Natural killer cell (primary cell): ENCODE data around the gene MT1H. TPM values are rescaled to one million over a fixed set of nuclear protein-coding genes. Genes with fewer than 3 reads are reported as not detected.

Experiments used
- ATAC-seq, 3 donors: fragments of 150-1000 bp in 2 of 3; fragments of 200-7000 bp in 1 of 3; cut with Tn5 transposase; 1 replicate in 1 of 3; 2 replicates in 2 of 3; pipeline ENCODE4 v1.10.0; 2021; ENCODE audit warnings: mild to moderate bottlenecking in 2 of 3, moderate library complexity in 2 of 3
- DNase-seq, 2 donors: peaks; one replicate each; pipeline versions ENCODE4 v3.0.0 to v3.0.0-alpha.2; 2013 to 2021; ENCODE audit warnings: mixed read lengths in 1 of 2
- H3K27ac ChIP-seq: one replicate; pipeline ENCODE4 v1.5.1; 2013; ENCODE audit warnings: mild to moderate bottlenecking, low read length
- H3K27me3 ChIP-seq: one replicate; pipeline ENCODE4 v1.6.1; 2013; ENCODE audit warnings: low read length; ENCODE audit not compliant: control insufficient read depth, insufficient read depth
- H3K36me3 ChIP-seq: one replicate; pipeline ENCODE4 v1.6.1; 2013; ENCODE audit warnings: low read length; ENCODE audit not compliant: control insufficient read depth, insufficient read depth
- H3K4me1 ChIP-seq: one replicate; pipeline ENCODE4 v1.6.1; 2013; ENCODE audit warnings: low read length; ENCODE audit not compliant: control insufficient read depth, insufficient read depth
- H3K4me3 ChIP-seq: one replicate; pipeline ENCODE4 v1.5.1; 2013; ENCODE audit warnings: low read length
- H3K9me3 ChIP-seq: one replicate; pipeline ENCODE4 v1.6.1; 2013; ENCODE audit warnings: low read length; ENCODE audit not compliant: control insufficient read depth, insufficient read depth
- H3K27ac Mint-ChIP-seq, 2 donors: one replicate each; pipeline ENCODE4 v1.8.0; 2022; ENCODE audit warnings: mild to moderate bottlenecking in 2 of 2, mixed read lengths in 2 of 2, moderate library complexity in 1 of 2
- H3K27me3 Mint-ChIP-seq, 2 donors: one replicate each; pipeline ENCODE4 v1.8.0; 2022; ENCODE audit warnings: low read depth in 2 of 2, mixed read lengths in 2 of 2
- H3K36me3 Mint-ChIP-seq: one replicate; pipeline ENCODE4 v1.8.0; 2022; ENCODE audit warnings: mixed read lengths
- H3K4me1 Mint-ChIP-seq, 2 donors: one replicate each; pipeline ENCODE4 v1.8.0; 2022; ENCODE audit warnings: mixed read lengths in 2 of 2
- H3K4me3 Mint-ChIP-seq: one replicate; pipeline ENCODE4 v1.8.0; 2022; ENCODE audit warnings: mild to moderate bottlenecking, moderate library complexity, mixed read lengths
- H3K9me3 Mint-ChIP-seq, 2 donors: one replicate each; pipeline ENCODE4 v1.8.0; 2022; ENCODE audit warnings: mixed read lengths in 2 of 2
- CTCF ChIP-seq: fragments of 200-600 bp; IDR thresholded peaks from one replicate; pipeline ENCODE4 v1.8.0; 2022; ENCODE audit warnings: antibody characterized with exemption
- WGBS: methylation state at CpG from one replicate; pipeline ENCODE4 v1.1.7; 2013; ENCODE audit warnings: missing lambda C conversion rate; ENCODE audit not compliant: insufficient coverage; 5-methylcytosine and 5-hydroxymethylcytosine counted together
- intact Hi-C: fragments of 100-400 bp; cut with micrococcal nuclease; formaldehyde crosslinking; loops from one replicate; pipeline ENCODE4 v1.14.2; 2022
- total RNA-seq, 4 donors: library from RNA; stranded (reverse); fragments of 120-200 nt in 1 of 4; gene quantifications; one replicate each; pipeline versions ENCODE4 v1.2.3 to v1.2.4, GENCODE V29; 2013 to 2022

Gene MT1H
- total RNA-seq, 3 donors from 2014 or later (not counting 1 experiment from before 2014, with no cell fraction given), result not detected

DNA sequence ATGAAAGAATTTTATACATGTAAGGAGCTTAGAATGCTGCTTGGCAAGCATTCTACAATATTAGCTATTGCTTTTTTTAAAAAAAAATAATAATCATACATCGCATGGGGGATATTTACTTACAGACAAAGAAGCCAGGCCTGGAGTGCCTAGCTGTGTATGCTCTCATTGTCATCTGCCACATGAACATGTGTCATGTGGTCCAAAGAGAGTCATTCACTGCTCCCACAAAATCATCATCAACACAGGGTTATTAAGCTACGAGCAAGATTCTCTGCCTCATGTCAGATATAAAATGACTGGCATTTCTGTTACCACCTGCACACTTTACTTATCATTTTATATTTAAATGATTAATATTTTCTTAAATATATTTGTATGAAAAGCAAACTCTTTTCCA lies 46.0 kb upstream of the MT1H start:
- H3K27ac ChIP-seq, result no peak overlapping the region
- H3K36me3 Mint-ChIP-seq, result no peaks in the 10 kb centered on the region
- no peak overlapping the region for H3K4me3 ChIP-seq
- no peaks in the 10 kb centered on the region for H3K9me3 Mint-ChIP-seq
- H3K4me3 Mint-ChIP-seq, result no peak overlapping the region
- ATAC-seq (no peak), DNase-seq (no peak)
- WGBS, result 100% methylated on average over 2 of the region's 2 CpGs
- no peak for TF ChIP-seq CTCF
- intact Hi-C loops, result no loop called here
- H3K9me3 ChIP-seq, result no peaks in the 10 kb centered on the region
- peaks cover 17% of the 10 kb centered on the region for H3K4me1 ChIP-seq
- no peaks in the 10 kb centered on the region for H3K36me3 ChIP-seq
- H3K27ac Mint-ChIP-seq, result no peak overlapping the region
- peaks cover 7 to 13% of the 10 kb centered on the region in 2 donors for H3K4me1 Mint-ChIP-seq
- H3K27me3 ChIP-seq, result peaks cover 15% of the 10 kb centered on the region
- H3K27me3 Mint-ChIP-seq, result peaks cover 38 to 54% of the 10 kb centered on the region in 2 donors

DNA sequence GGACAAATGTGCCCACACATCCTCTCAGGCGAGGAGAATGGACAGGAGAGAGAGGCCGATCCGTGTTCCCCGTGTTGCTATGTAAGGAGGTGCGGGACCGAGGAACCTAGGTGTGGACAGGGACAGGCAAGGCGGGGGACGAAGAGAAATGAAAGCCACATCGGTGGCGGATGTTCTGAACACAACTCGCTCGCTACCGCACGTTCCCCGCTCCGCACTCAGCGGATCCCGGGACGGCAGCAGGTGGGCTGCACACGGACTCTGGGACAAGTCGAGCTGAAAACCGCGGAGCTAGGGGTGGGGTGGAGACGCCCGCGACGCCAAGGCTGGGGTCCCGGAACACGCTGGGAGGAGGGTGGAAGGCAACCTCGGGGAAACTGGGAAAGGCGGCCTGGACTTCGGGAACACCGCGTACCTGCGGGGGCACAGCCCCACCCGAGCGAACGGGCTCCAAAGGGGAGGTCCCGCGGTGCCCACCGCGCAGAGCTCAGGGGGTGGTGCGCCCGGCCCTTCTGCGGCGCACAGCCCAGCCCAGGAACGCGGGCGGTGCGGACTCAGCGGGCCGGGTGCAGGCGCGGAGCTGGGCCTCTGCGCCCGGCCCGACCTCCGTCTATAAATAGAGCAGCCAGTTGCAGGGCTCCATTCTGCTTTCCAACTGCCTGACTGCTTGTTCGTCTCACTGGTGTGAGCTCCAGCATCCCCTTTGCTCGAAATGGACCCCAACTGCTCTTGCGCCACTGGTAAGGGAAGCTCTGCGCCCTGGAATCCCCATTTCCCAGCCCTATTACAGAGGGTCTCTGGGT lies 44.3 kb upstream of the MT1H start, which contains the start of gene MT1E:
Gene MT1E (plus strand): TSS at position 642 of the 803 bp plus-strand sequence. CDS start 71 bp downstream, at position 713.
- no peaks in the 10 kb centered on the region for H3K9me3 ChIP-seq
- Mint-ChIP-seq H3K27me3 (peaks cover 36 to 52% of the 10 kb centered on the region in 2 donors), H3K4me3 (peak within 1 kb of the TSS; percentile 84), H3K9me3 (no peaks in the 10 kb centered on the region), H3K36me3 (no peaks in the 10 kb centered on the region), H3K4me1 (peaks cover 7 to 13% of the 10 kb centered on the region in 2 donors), H3K27ac (peak within 1 kb of the TSS in 1 of 2 donors; percentile 38)
- intact Hi-C loops, result no loop called here
- H3K36me3 ChIP-seq, result no peaks in the 10 kb centered on the region
- H3K4me1 ChIP-seq, result peaks cover 17% of the 10 kb centered on the region
- peak within 1 kb of the TSS; percentile 45 for H3K4me3 ChIP-seq
- no peak for TF ChIP-seq CTCF
- WGBS, result 3% methylated on average over 62 of the region's 62 CpGs
- ATAC-seq, result peak; percentile 61 to 88 (median 75)
- H3K27ac ChIP-seq, result no peak within 1 kb of the TSS
- peak in 1 of 2 donors; percentile 80 for DNase-seq
- peaks cover 14% of the 10 kb centered on the region for H3K27me3 ChIP-seq

GRCh38 chr16:56625943-56626654 lies 43.5 kb upstream of the MT1H start:
- Mint-ChIP-seq H3K27ac (no peak overlapping the region), H3K27me3 (peaks cover 41 to 54% of the 10 kb centered on the region in 2 donors), H3K9me3 (no peaks in the 10 kb centered on the region), H3K4me1 (peaks cover 7 to 13% of the 10 kb centered on the region in 2 donors), H3K36me3 (no peaks in the 10 kb centered on the region), H3K4me3 (peak overlapping the region; percentile 60)
- TF ChIP-seq CTCF, result no peak
- peak in 2 of 3 donors; percentile 1 to 6 for ATAC-seq
- DNase-seq, result no peak
- Histone ChIP-seq H3K36me3 (no peaks in the 10 kb centered on the region), H3K4me3 (peak overlapping the region; percentile 14), H3K27ac (no peak overlapping the region), H3K27me3 (peaks cover 16% of the 10 kb centered on the region), H3K4me1 (peaks cover 17% of the 10 kb centered on the region), H3K9me3 (no peaks in the 10 kb centered on the region)
- WGBS, result 20% methylated on average over 16 of the region's 16 CpGs
- intact Hi-C loops, result no loop called here
